ENCODE results near the gene DPYD.

DPYD gene

DNA sequence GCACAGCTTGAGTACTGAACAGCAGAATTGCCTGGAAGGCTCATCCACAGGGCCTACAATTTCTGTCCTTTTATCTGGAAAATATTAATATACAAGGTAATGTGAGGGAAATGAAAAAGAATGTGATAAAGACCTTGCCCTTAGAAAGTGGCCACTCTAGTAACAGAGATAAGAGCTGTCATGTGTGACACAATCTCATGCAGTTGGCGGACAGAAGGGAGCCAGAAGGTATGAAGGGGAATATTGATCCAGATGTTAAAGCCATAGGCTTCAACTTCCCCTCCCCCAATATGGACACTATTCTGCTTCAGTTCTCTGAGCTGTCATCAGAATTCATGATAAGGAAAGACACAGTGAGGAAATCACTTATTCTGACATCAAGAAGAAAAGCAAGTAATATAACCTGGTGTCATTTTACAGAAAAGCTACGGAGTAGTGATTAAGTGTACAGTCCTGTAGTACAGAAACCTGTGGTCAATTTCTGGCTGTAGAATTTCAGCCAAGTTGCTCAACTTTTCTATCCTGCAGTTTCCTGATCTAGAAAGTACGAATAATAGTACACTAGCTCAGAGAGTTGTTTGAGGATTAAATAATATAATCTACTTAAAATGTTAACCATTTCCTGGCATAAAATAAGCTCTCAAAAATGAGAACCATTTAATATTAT is 572.1 kb downstream of the DPYD start:
- DNase-seq = no peak

DNA sequence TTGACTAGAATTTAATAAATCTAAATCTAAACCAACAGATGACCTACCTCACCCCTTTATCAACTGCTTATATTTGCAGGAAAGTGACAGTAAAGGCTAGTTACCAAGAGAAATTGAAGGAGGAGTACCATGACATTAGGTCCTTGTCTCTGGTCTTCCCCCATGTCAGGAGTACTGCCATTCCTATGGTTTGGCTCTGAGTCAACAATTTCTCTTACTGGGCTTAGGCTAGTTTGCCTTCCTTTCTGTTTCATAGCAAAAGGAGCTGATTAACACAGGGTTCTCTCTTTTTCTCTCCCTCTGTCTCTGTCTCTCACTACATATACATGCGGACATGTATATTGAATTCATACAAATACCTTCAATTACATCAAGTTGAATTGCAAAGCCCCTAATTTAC is 579.9 kb downstream of the DPYD start:
- no peak for DNase-seq

DNA sequence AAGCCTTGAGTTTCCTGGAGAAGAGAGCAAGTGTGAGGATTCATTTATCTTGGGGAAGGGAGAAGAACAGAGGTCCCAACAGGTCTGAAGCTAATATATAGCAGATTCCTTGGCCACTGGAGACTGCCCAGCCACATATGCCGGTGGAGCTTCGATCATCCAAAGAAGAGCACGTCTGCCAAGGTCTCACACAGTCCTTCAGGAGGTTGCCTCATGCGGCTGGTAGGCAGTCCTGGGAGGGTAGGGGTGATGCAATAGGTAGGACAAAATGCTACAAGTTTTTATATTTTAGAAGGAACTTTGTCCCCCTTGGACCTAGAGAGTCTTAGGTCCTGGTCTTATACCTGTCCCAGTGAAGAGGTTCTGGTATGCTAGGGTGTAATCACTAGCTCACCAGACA is 582.5 kb downstream of the DPYD start:
- no peak for DNase-seq

DNA sequence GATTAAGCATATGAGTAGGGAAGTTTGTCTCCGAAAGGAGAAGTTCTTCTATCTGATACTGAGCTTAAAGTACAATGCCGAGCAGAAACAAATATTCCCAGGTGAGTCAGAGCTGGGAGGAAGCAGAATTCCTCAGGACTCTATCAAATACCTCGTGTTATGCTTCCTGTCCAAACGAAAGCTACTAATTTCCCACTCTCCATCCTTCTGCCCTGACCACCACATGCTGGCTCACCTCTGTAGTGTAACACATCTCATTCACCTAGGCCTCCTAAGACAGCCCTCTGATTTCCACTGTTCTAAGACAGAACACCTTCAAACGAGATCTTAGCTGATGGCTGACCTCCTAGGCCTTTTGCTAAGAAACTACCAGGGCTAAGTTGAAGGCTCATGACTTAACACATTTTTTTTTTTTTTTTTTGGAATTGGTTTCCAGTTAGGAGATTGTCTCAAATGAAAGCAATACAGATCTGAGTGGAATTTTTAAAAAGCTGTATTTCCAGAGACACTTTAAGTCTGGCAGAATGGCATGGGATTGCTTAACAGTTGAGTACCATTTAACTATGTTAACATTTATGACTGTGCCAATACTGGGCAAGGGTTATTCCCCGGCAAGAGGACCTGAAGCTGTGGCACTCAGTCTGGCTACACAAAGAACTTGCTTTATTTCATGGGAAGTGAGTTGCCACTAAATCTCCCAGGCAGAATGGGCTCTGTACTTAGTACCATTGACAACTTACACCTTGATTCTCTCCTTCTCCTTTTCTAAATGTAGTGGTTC is 583.4 kb downstream of the DPYD start:
- DNase-seq = no peak

DNA sequence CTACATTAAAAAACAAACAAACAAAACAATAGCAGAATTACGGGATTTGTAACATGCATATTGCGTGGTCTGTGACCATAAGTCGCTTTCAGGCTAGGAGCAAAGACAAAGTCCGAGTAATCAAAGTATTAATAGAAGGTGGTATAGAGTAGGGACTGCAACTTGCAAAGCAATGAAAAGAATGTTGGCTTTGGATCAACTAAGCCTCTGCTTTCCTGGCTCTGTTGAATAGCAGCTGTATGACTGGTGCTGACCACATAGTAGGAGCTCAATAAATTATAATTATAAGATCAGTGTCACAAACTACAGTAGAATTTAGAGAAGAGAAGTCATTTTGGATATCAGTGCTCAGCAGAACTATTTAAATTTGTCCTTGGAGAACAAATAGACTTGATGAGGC is 586.4 kb downstream of the DPYD start:
- DNase-seq = no peak

DNA sequence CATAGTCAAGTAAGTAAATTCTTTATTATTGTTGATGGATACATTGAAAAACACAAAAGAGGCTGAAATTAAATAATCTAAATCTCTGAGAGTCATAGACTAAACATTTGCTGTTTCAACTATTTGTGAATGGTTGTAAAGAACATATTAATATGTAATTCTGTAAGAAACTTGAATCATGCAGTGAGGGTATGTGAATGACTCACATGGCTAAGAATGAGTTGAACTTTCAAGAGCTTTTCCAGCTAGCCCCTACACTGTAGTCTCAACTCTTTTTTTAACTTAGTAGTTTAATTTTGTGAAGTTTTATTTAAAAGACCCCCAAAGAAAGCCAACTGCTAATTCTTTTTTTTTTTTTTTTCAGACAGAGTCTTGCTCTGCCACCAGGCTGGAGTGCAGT is 588.1 kb downstream of the DPYD start:
- no peak for DNase-seq

DNA sequence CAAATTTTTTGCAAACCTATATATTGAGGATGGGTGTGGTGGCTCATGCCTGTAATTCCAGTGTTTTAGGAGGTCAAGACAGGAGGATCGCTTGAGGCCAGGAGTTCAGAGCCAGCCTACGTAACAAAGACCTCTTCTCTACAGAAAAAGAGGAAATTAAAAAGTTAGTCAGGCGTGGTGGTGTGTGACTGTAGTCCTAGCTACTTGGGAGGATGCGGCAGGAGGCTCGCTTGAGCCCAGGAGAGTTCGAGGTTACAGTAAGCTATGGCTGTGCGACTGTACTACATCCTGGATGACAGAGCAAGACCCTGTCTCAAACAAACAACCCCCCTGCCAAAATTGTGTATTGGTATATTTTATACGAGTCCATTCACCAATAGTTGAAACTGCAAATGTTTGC is 589.7 kb downstream of the DPYD start:
- no peak for DNase-seq

DNA sequence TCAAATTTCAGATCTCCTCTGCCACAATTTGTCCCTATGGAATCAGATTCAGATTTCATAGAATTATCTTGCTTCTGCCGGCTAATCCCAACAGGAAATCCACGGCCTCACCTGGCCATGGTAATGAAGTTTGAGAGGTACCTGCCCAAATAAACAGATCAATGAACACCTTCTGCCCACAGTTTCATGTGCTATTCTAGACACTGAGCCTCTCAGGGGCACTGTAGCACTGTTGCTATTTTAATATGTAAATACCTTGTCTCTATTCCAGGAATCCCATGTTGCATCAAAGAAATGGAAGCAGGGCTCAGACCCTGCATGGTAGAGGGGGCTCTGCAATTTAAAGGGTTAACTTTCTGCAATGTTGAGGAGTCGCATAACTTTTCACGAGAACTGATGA is 606.1 kb downstream of the DPYD start:
- no peak for DNase-seq

DNA sequence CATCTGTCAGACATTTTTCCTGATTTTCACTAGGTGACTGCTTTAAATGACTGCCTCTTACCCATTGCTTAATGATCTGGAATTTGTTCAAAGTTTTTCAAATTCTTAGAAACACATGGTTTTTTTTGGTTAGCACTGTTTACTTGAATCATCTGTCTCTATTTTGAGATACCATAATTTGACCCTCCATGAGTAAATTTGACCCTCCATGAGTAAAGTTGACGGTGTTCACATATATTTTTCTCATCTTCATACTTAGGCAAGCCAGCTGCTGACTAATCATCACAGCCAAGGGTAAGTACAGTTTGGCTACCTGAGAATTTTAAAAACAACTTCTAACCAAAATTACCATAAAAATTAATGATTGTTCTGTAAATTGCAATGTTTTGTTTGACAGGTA is 612.7 kb downstream of the DPYD start:
- DNase-seq = no peak

DNA sequence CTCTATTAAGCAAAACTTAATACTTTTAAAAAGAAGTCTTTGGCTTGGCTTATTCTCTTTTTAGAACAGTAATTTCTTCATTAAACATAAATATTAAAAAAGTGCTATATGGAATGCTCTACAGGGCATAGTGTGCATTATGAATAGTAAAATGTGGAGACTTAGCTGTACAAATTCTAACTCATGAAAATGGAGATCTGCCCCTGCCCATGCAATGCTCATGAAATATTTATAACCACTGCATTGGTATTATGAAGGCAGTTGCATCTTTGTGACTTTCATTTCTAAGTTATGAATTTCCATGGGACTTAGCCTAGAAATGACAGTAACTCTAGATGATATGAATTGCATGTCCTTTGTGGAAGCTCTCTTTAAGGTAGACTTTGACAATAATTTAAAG is 613.3 kb downstream of the DPYD start:
- no peak for DNase-seq

DNA sequence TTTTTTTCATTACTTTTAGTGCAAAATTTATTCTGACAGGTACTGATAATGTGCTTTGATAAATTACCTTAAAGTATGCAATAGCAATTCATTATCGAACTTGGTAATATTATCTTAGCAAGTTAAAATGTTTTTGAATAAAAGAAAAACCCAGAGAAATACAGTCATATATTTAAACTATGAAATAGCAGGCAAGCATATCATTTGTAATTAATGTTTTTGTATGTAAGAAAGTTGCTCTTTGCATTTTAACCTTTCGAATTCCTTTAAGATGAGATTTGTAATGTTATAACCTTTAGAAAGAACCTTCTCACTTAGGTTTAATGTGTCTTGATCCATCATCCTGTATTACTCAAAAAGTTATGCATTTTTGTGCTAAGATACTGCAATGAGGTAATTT is 613.7 kb downstream of the DPYD start:
- no peak for DNase-seq

DNA sequence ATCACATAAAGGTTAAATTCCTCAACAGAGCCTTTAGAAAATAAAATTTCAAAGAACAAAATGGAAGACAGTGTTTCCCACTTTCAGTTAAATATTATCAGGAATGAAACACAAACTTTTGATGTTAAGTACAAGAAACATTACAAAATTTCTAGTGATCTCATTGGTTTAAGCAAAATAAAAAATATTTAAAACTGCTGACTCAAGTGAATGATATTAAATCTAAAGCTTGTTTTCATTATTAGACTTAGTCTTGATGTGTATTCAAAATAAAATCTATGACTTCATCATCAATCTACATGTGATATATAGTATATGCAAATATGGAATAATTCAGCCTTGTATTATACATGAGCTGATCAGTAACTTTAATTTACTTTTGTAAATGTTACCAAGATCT is 614.3 kb downstream of the DPYD start:
- DNase-seq = no peak

DNA sequence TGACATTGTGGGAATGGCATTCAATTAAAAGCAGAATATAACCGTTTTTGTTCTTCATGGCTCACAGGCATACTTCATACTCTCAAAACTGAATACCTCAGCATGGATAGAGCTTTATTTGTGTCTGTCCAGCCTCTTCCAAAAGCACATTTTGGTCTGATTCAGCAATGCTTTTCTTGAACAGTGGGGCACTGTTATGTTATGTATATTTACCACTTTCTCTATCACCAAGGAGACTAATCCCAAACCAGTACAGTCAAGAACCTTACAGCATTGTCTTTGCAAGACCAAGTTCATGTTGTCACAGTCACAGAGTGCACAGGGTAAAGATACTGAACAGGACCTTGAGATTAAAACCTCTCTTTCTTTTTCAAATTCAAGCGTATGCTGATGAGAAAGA is 616.5 kb downstream of the DPYD start:
- no peak for DNase-seq

DNA sequence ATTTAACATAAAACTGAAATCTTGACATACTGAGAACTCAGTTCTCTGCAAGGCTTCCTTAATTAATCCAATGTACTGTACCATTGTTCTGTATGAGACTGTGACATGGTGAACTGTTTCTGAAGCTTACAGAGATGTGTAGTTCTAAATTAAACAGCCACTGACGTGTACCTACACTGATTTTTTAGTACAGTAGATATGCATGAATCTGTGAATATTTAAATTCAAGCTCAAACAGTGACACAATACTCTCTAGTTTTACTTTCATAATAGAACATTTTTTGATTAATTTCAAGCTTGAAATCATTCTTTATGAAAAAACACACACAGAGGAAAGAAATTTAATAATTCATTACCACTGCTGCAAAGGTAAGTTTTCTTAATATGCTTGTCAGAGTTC is 621.9 kb downstream of the DPYD start:
- DNase-seq = no peak

DNA sequence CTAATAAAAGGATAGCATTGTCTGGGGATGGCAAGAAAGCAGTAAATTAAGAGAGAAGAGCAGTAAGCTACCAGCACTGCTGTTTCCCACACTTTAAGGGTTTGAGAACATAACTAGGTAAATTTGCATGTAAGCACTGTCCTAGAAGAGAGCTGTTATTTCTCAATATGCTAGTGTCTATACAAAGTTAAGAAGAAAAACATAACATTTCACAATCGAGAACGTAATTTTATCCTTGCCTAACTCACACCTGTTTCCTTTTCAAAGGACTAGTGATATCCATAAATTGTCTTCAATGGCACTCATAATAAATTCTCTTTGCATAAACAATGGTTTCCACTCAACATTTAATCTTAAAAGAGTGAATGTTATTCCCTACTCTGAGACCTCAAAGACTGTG is 623.2 kb downstream of the DPYD start:
- DNase-seq = no peak

DNA sequence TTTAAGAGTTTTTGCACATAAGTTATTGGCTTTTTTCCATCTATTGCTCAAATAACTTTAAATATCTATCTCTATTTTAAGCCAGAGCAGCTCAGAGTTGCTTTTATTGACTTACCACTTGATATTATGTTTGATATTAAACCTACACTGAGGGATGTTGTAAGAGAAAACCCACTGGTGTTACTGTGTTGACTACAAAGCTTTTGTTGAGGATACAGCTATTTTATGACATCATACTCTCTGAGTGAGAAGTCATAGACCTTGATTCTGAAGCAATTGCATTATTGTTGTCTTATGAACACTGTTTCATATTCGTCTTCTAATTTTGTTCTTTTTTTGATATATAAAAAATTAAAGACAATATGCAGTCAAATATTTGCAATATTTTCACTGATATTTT is 638.9 kb downstream of the DPYD start:
- DNase-seq = no peak

DNA sequence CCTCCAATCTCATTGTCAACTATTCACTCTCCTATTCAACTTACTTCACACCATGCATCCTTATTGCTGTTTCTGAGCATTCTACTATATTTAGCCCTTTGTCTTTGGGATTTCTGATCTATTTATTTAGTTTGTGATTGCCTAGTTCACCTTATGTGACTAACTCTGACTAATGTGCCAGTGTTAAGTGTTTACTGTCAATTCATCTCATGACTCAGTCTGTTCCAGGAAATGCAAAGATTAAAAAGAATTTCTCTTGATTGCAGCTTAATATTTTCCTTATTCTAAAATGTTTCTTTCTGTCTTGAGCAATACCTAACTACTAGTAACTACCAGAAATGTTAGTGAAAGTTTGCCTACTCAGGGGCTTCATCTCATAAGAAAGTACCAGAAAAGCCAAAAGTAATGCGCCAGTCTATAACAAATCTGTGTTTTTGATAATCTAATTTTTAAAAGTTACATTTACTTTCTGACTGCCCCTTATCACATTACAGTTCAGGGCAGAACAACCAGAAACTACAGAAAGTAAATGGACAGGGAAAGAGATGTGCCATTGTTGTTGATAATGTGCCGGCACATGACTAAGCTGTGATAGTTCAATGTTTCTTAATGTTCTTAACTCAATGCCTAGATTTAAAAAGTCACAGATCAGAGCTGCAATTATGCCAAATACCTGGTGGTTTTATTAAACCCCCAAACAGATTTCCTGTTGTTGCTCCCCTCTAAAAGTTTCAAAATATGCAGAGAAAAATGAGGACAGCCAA is 642.8 kb downstream of the DPYD start:
- no peak for DNase-seq

DNA sequence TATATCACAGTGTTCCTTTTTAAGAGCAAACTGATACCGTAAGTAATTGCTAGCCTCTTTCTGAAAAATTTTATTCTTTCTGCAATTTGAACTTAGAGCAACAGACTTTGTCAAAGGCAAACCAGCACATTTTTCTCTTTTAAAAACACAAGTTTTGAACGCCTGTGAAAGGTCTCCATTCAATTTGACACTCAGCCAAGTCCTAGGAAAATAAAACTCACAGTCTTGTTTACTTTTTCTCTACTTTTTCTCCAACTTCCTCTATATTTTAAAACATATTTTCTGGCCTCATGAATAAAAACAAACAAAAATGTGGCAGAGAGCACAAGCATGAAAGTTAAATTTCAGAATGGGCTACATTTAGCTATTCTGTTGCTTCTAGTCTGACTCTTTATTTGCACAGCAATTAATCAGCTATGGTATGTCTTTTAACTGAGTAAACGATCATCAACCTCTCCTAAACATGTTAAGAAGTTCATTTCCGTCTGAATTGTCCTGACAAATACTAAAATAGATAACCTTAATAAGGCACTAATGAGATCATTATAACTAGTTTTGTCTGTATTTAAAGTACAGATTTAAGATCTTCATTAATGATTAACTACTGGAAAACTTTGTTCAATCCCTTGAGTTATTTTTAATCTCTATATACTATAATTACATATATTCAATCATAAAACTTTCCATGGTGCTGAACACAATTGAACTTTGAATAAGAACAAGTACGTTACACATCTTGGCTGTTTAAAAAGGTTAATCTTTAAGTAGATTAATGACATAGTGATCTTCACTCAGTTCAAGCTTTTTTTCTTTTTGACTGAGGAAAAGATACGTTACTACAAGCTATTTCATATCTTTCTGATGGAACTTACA is 648.7 kb downstream of the DPYD start:
- no peak for DNase-seq

DNA sequence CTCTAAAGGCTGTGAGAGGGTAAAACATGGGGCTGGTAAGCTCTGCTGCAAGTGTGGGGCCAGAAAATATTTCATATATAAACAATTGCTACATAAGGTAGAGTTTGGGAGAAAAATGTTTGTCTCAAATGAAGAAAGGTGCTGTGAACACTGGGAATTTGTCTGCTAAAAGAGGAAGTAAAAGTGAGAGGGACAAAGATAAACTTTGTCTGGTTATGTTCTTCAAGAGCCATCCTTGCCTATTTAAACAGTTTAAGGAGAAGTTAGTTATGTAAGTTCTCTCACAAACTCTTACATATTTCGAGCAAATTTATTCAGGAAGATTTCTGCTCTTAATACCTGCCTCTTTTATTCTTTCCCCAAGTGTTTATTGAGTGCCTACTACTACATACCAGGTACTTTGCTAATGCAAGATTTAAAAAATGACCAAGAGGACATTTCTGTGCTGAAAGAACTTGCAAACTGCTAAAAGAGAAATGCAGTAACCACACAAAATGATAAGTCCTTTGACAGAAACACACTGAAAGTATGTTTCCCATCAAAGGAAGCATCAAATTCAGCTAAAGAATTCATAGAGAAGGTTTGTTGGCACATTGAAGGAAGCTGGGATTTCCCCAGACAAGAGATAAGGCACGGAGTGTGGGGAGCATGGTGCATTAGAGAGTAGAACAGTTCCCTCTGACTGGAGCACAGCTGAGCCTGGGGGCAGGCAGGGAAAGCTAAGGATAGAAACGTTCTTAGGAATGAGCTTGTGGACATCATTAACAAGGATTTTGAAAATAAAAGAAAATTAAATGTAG is 650.1 kb downstream of the DPYD start:
- DNase-seq = no peak

DNA sequence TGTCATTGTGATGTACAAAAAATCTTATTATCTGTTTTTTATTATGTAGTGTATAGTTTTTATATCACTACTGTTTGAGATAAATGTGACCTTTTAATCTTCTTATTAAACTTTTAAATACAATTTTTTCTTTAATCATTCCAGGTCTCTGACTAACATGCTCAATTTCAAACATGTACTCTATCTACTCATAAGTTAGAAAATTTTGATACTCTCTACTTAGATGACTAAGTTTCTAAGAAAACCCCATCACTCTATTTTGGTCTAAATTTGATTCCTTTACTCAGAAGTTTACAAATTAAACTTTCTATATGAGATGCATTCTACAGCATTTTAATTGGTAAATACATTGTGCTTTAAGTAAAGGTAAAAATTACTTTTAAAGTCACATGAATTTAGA is 655.2 kb downstream of the DPYD start:
- DNase-seq = no peak

DNA sequence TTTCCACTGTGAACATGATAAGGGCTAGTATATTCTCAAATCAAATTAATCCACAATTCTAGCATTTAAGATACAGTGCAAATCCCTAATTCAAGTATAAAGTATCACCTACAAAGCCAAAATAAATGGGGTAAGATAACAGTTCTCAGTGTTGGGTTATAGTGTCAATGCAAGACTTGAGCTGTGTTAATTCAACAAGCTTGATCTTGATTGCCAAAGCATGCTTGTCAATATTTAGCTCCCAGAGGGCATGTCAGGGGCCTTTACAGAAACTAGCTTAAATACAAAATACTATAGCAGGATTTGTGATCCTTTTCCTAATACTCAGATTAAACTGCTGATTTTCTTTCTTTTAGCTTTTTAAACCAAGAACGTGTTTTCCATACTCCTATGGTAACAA is 658.0 kb downstream of the DPYD start:
- DNase-seq = no peak

DNA sequence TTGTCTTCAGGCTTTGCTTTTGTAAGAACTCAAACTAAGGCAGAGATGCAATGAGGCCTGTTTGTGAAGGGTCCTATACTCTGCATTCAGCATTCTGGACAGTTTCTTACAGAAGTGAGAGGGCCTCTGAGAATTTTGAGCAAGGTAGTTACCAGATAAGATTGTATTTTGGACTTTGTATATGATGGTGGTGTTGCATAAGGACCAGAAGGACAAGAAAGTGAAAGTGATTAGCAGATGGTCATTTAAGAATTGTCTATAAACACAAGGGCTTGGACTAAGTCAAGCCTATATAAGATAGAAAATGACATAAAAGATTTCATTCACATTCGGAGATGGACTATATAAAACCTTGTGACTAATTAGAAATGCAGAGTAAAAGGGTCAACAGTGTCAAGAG is 662.2 kb downstream of the DPYD start:
- DNase-seq = no peak

All from activated CD8-positive, alpha-beta memory T cell treated with anti-CD3 and anti-CD28 coated beads, Interleukin-2, amount 50 U/mL, for 4 hours (primary cell).